ENCODE results near the gene ADAMTS13.

GRCh38 chr9:133488686-133489252, 66.6 kb downstream of the ADAMTS13 start:
- no peak for TF ChIP-seq CTCF (IDR thresholded peaks at IDR 0.05)
- TF ChIP-seq POLR2A (IDR thresholded peaks at IDR 0.05), result no peak

Data from heart left ventricle (tissue), 13 donors.